Trophoblast cell (in vitro differentiated cells and primary cell): Measurements from ENCODE around the gene PTGR1.

Experiments
- DNase-seq, 2 donors: peaks; one replicate each; pipeline ENCODE4 v3.0.0-alpha.2; 2016
- H2AFZ ChIP-seq: 2 replicates; pipeline ENCODE4 v1.6.1; 2013; ENCODE audit warnings: low read length, moderate library complexity, mild to moderate bottlenecking; ENCODE audit not compliant: insufficient read depth, poor library complexity
- H2AK5ac ChIP-seq: 2 replicates; pipeline ENCODE4 v1.6.1; 2013; ENCODE audit warnings: mild to moderate bottlenecking, low read length
- H2BK120ac ChIP-seq: 2 replicates; pipeline ENCODE4 v1.6.1; 2013; ENCODE audit warnings: low read length, mild to moderate bottlenecking, moderate library complexity; ENCODE audit not compliant: insufficient read depth, poor library complexity
- H2BK12ac ChIP-seq: 2 replicates; pipeline ENCODE4 v1.6.1; 2013; ENCODE audit warnings: mild to moderate bottlenecking, low read length, moderate library complexity
- H2BK5ac ChIP-seq: 2 replicates; pipeline ENCODE4 v1.6.1; 2013; ENCODE audit warnings: low read length, low read depth, moderate library complexity, mild to moderate bottlenecking; ENCODE audit not compliant: poor library complexity
- H3K14ac ChIP-seq: 2 replicates; pipeline ENCODE4 v1.6.1; 2013; ENCODE audit warnings: mild to moderate bottlenecking, low read length
- H3K18ac ChIP-seq: 2 replicates; pipeline ENCODE4 v1.6.1; 2013; ENCODE audit warnings: mild to moderate bottlenecking, low read length
- H3K23ac ChIP-seq: 2 replicates; pipeline ENCODE4 v1.6.1; 2013; ENCODE audit warnings: low read length
- H3K27ac ChIP-seq: 2 replicates; pipeline ENCODE4 v1.5.1; 2013; ENCODE audit warnings: low read depth, mild to moderate bottlenecking, inconsistent platforms, low read length, moderate library complexity
- H3K27me3 ChIP-seq: 2 replicates; pipeline ENCODE4 v1.6.1; 2013; ENCODE audit warnings: inconsistent platforms, mild to moderate bottlenecking, low read length, moderate library complexity; ENCODE audit not compliant: insufficient read depth
- H3K36me3 ChIP-seq, 2 experiments: 1 replicate in 1 of 2; 2 replicates in 1 of 2; pipeline ENCODE4 v1.6.1; 2013; ENCODE audit warnings: low read length in 2 of 2, mild to moderate bottlenecking in 2 of 2, moderate library complexity in 1 of 2; ENCODE audit not compliant: insufficient read depth in 2 of 2, control insufficient read depth in 1 of 2
- H3K4ac ChIP-seq: 2 replicates; pipeline ENCODE4 v1.6.1; 2013; ENCODE audit warnings: low read depth, mild to moderate bottlenecking, low read length, moderate library complexity
- H3K4me1 ChIP-seq, 2 experiments: 1 replicate in 1 of 2; 2 replicates in 1 of 2; pipeline ENCODE4 v1.6.1; 2013; ENCODE audit warnings: low read length in 2 of 2, mild to moderate bottlenecking in 2 of 2, moderate library complexity in 1 of 2; ENCODE audit not compliant: insufficient read depth in 2 of 2, control insufficient read depth in 1 of 2
- H3K4me2 ChIP-seq: 2 replicates; pipeline ENCODE4 v1.6.1; 2013; ENCODE audit warnings: inconsistent platforms, mild to moderate bottlenecking, low read length, moderate library complexity
- H3K4me3 ChIP-seq: 2 replicates; pipeline ENCODE4 v1.5.1; 2013; ENCODE audit warnings: mild to moderate bottlenecking, low read depth, low read length, inconsistent platforms
- H3K79me1 ChIP-seq: one replicate; pipeline ENCODE4 v1.6.1; 2013; ENCODE audit warnings: low read length
- H3K79me2 ChIP-seq: 2 replicates; pipeline ENCODE4 v1.6.1; 2013; ENCODE audit warnings: low read length, mild to moderate bottlenecking; ENCODE audit not compliant: control insufficient read depth, insufficient read depth, poor library complexity
- H3K9ac ChIP-seq: 2 replicates; pipeline ENCODE4 v1.6.1; 2013; ENCODE audit warnings: mild to moderate bottlenecking, low read length
- H3K9me3 ChIP-seq: 2 replicates; pipeline ENCODE4 v1.6.1; 2013; ENCODE audit warnings: low read depth, mild to moderate bottlenecking, control low read depth, inconsistent platforms, low read length; ENCODE audit not compliant: insufficient read depth
- H4K12ac ChIP-seq: 2 replicates; pipeline ENCODE4 v1.6.1; 2013; ENCODE audit warnings: low read depth, mild to moderate bottlenecking, low read length, moderate library complexity
- H4K8ac ChIP-seq: 2 replicates; pipeline ENCODE4 v1.6.1; 2013; ENCODE audit warnings: low read depth, mild to moderate bottlenecking, low read length, moderate library complexity
- H4K91ac ChIP-seq: one replicate; pipeline ENCODE4 v1.6.1; 2013; ENCODE audit warnings: low read depth, mild to moderate bottlenecking, low read length, moderate library complexity
- WGBS: extraction: QIAGEN DNeasy Blood & Tissue Kit; methylation state at CpG from one replicate; pipeline ENCODE4 v1.1.7; 2013; ENCODE audit warnings: missing lambda C conversion rate; ENCODE audit not compliant: insufficient read length, insufficient coverage; ENCODE audit errors: extremely low coverage; 5-methylcytosine and 5-hydroxymethylcytosine counted together

The PTGR1 gene

GRCh38 chr9:111527347-111527746 is 72.1 kb downstream of the PTGR1 start:
- no peak overlapping the region for H4K12ac ChIP-seq
- no peak overlapping the region for H2AK5ac ChIP-seq
- no peaks in the 10 kb centered on the region for H3K36me3 ChIP-seq
- H2AFZ ChIP-seq = no peak overlapping the region
- no peak overlapping the region for H3K14ac ChIP-seq
- H4K91ac ChIP-seq = no peak overlapping the region
- H3K27me3 ChIP-seq = no peaks in the 10 kb centered on the region
- no peak for DNase-seq
- H3K79me1 ChIP-seq = no peaks in the 10 kb centered on the region
- no peak overlapping the region for H3K4ac ChIP-seq
- no peak overlapping the region for H2BK120ac ChIP-seq
- H3K4me3 ChIP-seq = no peak overlapping the region
- H3K27ac ChIP-seq = no peak overlapping the region
- no peak overlapping the region for H3K9ac ChIP-seq
- peaks cover 5 to 6% of the 10 kb centered on the region in 2 experiments for H3K4me1 ChIP-seq
- no CpG with 5 or more reads among the region's 2 CpGs for WGBS
- H2BK12ac ChIP-seq = no peak overlapping the region
- peaks cover 2% of the 10 kb centered on the region for H3K79me2 ChIP-seq
- no peaks in the 10 kb centered on the region for H3K9me3 ChIP-seq
- no peak overlapping the region for H3K18ac ChIP-seq
- H4K8ac ChIP-seq = no peak overlapping the region
- H3K4me2 ChIP-seq = no peak overlapping the region
- H3K23ac ChIP-seq = no peak overlapping the region
- no peak overlapping the region for H2BK5ac ChIP-seq

- Histone ChIP-seq H2AK5ac (no peak within 1 kb of the TSS), H3K23ac (no peak within 1 kb of the TSS), H3K27ac (no peak within 1 kb of the TSS), H2AFZ (peak within 1 kb of the TSS; percentile 85), H3K18ac (no peak within 1 kb of the TSS), H4K8ac (peak within 1 kb of the TSS; percentile 61), H3K79me2 (peaks cover 2% of the 10 kb centered on the region), H4K91ac (peak within 1 kb of the TSS; percentile 1), H3K27me3 (no peaks in the 10 kb centered on the region), H2BK12ac (no peak within 1 kb of the TSS), H3K14ac (no peak within 1 kb of the TSS), H4K12ac (peak within 1 kb of the TSS; percentile 79), H2BK5ac (no peak within 1 kb of the TSS), H3K36me3 (no peaks in the 10 kb centered on the region), H3K9ac (peak within 1 kb of the TSS; percentile 76), H3K4me1 (peaks cover 5 to 6% of the 10 kb centered on the region in 2 experiments), H3K9me3 (no peaks in the 10 kb centered on the region), H3K4ac (no peak within 1 kb of the TSS), H3K4me2 (peak within 1 kb of the TSS; percentile 93), H2BK120ac (no peak within 1 kb of the TSS), H3K4me3 (peak within 1 kb of the TSS; percentile 87), H3K79me1 (no peaks in the 10 kb centered on the region)
- peak; percentile 42 to 76 for DNase-seq
- no CpG with 5 or more reads among the region's 66 CpGs for WGBS
Measured at GRCh38 chr9:111525056-111525977, 74.1 kb downstream of the PTGR1 start, which contains the start of gene ZNF483. TSS of gene ZNF483 (plus strand) at chr9:111525179. CDS start at chr9:111527396, 2,217 bp downstream.

- H3K27ac ChIP-seq = no peak overlapping the region
- no peak overlapping the region for H2BK5ac ChIP-seq
- H3K4me3 ChIP-seq = no peak overlapping the region
- peak; percentile 14 to 47 for DNase-seq
- H4K8ac ChIP-seq = peak overlapping the region; percentile 61
- no peak overlapping the region for H3K9ac ChIP-seq
- H3K36me3 ChIP-seq = no peaks in the 10 kb centered on the region
- H3K14ac ChIP-seq = no peak overlapping the region
- H3K9me3 ChIP-seq = no peaks in the 10 kb centered on the region
- peak overlapping the region; percentile 85 for H2AFZ ChIP-seq
- no peak overlapping the region for H3K4ac ChIP-seq
- no peaks in the 10 kb centered on the region for H3K79me1 ChIP-seq
- H2AK5ac ChIP-seq = no peak overlapping the region
- no peak overlapping the region for H3K23ac ChIP-seq
- no CpG with 5 or more reads among the region's 7 CpGs for WGBS
- peaks cover 2% of the 10 kb centered on the region for H3K79me2 ChIP-seq
- peak overlapping the region; percentile 93 for H3K4me2 ChIP-seq
- no peak overlapping the region for H2BK12ac ChIP-seq
- no peak overlapping the region for H4K12ac ChIP-seq
- no peak overlapping the region for H2BK120ac ChIP-seq
- H3K27me3 ChIP-seq = no peaks in the 10 kb centered on the region
- no peak overlapping the region for H4K91ac ChIP-seq
- H3K18ac ChIP-seq = no peak overlapping the region
- peaks cover 5 to 6% of the 10 kb centered on the region in 2 experiments for H3K4me1 ChIP-seq
Measured at GRCh38 chr9:111524731-111525055, 74.8 kb downstream of the PTGR1 start.

GRCh38 chr9:111516061-111516465 is 83.4 kb downstream of the PTGR1 start:
- no peak overlapping the region for H3K4me2 ChIP-seq
- H2AK5ac ChIP-seq = no peak overlapping the region
- H3K79me1 ChIP-seq = no peaks in the 10 kb centered on the region
- H2BK12ac ChIP-seq = no peak overlapping the region
- H3K36me3 ChIP-seq = no peaks in the 10 kb centered on the region
- no peaks in the 10 kb centered on the region for H3K27me3 ChIP-seq
- no peak overlapping the region for H3K14ac ChIP-seq
- no peak overlapping the region for H4K8ac ChIP-seq
- no peak overlapping the region for H2BK5ac ChIP-seq
- H3K4me1 ChIP-seq = no peaks in the 10 kb centered on the region
- no peak overlapping the region for H3K23ac ChIP-seq
- H4K12ac ChIP-seq = no peak overlapping the region
- H3K4ac ChIP-seq = no peak overlapping the region
- no peaks in the 10 kb centered on the region for H3K9me3 ChIP-seq
- no peak overlapping the region for H4K91ac ChIP-seq
- H3K4me3 ChIP-seq = no peak overlapping the region
- no peak overlapping the region for H3K9ac ChIP-seq
- peak in 1 of 2 donors; percentile 3 for DNase-seq
- H2BK120ac ChIP-seq = no peak overlapping the region
- H3K79me2 ChIP-seq = no peaks in the 10 kb centered on the region
- H3K27ac ChIP-seq = no peak overlapping the region
- no peak overlapping the region for H3K18ac ChIP-seq
- H2AFZ ChIP-seq = no peak overlapping the region
- no CpG with 5 or more reads among the region's 2 CpGs for WGBS
